Measurements from ENCODE around the gene ANKRD55.
"Not testable (repeated sequence)": the region's sequence is repeated elsewhere in the genome, so short reads cannot be mapped to it uniquely, and the experiment has no call there.

The ANKRD55 gene

DNA sequence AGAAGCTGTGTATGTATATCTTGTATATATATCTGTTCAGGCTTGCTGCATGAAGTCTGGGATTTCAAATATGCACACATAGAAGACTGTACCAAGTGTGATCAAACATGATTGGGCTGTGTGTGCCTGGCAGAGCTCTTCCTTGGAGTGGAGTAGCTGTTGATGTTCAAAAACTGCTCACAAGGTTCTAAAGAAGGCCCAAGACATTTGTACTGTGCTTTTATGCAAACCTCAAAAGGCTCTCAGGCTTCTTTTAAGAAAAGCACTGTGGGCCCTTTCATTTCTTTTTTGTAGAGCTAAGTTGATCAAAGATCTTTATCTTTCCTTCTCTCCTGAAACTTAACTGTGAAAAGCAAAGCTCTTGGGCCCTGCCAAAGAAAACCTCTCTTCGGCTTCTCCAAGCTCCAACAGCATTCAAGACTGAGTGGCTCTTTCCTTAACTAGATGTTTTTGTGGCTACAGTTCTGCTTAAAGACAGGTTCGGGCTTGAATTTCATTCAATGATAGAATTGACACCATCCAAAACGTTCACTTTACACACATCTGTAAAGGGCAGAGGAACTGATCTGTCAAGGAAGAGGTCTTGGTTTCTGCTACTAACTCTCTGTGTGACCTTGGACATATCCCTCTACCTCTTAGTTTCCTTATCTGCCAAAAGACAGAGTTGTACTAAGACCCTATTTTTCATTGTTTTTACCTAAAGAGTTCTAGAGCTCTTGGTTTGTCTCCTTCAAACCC, 132.5 kb downstream of the ANKRD55 start:
- no peak for DNase-seq

DNA sequence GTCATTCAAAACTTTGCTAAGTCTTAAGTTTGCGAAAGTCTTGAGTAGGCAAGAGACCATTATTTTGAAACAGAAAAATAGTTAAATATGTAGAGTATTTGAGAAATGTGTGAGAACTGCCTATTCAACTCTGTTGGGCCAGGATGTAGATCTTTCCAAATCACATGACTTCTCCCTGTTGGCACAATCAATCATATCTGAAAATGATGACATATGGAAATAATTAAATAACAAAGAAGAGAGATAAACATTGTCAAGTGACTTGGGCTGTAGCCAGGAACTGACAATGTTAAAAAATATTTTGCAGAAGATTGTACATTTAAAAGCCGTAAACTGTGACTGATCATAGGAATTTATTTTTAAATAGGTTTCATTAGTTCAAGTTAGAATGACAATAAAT, 133.8 kb downstream of the ANKRD55 start:
- DNase-seq, result peak; percentile 91

DNA sequence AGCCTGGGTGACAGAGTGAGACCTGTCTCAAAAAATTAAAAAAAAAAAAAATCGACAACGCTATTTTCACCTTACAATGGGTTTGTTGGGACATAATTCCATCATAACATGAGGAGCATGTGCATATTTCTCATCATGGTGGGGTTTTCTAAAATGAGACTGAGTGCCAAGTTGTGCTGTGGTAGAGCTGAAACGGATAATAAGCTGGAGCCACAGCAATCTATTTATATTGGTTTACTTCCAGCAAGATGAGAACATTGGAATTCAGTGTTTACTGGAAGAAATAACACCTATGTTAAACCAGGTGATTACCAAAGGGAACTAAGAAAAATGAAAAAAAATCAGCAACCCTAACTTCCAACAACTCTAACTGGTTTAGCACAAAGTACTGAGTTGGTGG, 136.1 kb downstream of the ANKRD55 start:
- no peak for DNase-seq

DNA sequence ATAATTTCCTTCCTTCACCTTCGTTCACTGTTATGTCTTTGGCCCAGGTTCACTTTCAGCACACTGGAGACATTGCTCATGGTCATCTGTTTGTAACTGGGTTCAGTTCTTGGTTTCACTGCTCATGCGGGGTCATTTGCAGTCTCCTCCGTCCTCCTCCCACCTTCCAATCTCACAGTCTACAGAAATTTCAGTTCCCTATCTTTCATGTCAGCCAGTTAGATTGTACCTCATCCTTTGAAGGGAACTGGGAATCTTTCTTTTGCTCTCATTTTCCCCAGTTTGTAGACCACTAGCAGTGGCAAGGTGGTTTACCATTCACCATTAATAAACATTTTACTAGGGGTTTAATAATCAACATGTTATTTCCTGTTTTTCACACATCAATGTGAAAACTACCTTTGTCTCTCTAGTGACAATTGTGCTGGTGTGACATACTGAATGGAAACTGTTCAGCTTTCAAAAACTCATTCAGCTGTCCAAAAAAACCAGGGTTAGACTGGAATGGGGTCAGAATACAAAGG, 137.5 kb downstream of the ANKRD55 start:
- no peak for DNase-seq

DNA sequence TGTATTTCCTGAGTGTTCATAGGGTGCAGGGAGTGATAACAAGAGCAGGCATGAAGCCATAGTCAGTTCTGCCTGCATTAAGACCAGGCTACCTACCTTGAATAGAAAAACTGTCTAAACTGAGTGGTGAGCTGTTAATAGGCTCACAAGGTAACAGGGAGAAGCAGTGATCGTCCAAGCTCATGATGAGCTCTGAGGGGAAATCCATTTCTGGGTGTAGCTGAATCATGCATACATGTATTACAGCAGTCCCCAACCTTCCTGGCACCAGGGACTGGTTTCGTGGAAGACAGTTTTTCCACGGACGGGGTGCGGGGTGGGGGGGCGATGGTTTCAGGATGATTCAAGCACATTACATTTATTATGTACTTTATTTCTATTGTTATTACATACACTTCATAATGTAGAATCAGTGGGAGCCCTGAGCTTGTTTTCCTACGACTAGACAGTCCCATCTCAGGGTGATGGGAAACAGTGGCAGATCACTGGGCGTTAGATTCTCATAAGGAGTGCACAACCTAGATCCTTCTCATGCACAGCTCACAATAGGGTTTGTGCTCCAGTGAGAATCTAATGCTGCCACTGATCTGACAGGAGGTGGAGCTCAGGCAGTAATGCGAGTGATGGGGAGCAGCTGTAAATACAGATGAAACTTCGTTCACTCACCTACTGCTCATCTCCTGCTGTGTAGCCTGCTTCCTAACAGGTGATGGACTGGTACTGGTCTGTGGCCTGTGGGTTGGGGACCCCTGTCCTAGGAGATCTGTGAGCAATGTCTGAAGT, 138.4 kb downstream of the ANKRD55 start:
- DNase-seq, result no peak

DNA sequence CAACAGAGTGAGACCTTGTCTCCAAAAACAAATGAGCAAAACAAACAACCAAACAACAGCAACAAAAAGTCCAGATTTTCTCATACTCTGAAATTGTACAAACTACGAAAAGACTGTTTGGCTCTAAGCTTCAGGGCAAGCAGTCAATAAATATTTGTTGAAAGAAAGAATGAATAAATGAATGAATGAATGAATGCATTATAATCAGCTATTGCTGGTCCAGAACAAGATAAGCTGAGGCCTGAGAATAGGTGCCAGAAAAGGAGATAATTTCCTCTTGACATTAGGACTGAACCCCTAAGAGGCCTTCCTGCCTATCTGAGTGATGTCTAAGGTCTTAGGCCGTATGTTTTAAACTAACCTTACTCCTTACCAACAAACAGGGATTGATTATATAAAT, 139.2 kb downstream of the ANKRD55 start:
- no peak for DNase-seq

DNA sequence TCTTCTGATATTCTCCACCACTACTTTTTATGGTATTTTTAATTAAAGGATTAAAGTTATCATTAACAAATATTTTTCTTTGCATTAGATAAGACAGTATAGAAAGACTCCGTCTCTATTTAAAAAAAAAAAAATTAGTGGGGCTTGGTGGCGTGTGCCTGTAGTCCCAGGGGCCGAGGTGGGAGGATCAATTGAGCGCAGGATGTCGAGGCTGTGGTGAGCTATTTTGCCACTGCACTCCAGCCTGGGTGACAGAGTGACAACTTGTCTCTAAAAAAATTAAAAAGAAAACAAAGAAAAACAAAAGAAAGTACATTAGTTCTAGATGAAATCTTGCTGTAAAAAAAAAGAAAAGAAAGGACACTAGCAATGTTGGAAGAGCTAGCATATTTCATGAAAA, 141.0 kb downstream of the ANKRD55 start:
- no peak for DNase-seq

DNA sequence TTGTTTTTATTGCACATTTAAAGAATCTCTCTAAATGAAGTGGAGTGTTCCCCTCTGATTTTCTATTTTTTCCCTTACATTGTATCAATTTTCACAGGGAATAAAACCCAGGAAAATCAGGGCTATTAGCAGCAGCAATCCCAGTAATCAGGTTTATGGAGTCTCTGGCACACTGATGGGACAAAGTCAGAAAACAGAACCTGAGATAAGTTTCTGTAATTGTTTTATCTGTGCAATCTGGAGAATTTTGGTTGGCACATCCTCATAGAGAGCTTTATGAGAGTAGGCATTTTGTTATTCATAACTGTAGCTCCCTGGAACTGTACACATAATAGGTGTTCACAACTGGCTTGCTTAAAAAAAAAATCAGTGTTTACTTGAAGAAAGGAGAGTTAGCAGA, 141.5 kb downstream of the ANKRD55 start:
- DNase-seq, result no peak

DNA sequence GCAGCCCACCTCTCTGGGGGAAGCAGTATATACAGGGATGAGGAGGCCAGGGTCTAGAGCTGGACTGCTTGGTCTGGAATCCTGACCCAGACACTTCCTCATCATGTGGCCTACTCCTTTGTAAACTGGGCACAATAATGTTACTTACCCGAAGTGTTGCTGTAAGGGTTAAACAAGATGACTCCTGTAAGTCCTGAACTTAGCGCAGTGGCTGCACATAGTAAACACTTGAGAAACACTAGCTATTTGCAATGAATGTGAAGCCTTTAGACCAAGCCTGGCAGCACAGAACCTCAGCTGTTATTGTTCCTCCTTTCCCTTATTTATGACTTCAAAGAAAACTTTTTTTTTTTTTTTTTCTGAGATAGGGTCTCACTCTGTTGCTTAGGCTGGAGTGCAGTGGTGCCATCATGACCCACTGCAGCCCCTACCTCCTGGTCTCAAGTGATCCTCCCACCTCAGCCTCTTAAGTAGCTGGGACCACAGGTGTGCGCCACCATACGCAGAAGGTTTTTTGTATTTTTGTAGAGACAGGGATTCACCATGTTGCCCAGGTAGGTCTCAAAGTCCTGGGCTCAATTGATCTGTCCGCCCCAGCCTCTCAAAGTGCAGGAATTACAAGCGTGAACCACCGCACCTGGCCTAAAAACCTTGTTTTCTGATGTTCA, 142.2 kb downstream of the ANKRD55 start:
- no peak for DNase-seq

DNA sequence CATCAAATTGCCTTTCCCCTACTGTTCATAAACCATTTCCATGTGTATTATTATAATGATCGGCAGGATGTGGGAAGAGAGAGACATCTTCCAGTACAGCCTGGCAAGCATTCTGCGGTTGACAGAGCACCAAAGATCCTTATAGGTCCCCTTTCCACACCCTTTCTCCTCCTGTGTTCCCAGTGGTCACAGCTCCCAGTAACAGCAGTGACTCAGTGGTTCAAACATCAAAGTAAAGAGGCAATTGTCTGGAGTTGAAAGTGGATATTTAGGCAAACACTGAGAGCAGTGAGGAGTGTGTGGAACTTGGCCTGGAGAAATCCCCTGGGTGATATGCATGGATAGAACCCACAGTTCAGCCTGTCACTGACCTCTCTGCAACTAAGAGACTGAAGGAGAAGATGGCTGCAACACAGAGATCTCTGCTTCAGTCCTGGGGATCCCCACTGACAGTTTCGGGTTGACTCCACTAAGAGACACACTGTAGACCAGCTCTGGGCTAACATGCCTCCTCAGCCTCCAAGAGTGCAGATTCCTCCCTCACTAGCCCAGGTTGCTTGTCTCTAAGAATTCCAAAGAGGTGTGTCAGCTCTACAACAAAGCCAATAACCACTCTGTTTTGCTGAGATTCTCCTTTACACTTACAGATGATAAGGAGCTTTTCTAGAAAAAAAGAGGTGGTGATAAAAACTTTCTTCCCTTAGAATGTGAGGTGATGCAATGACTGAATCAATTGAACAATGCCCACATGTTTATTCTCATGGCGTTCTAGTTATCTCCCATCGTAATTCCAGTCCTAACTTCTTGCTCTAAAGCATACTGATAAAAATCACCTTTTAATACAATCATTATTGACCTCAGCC, 143.9 kb downstream of the ANKRD55 start:
- peak; percentile 94 for DNase-seq

DNA sequence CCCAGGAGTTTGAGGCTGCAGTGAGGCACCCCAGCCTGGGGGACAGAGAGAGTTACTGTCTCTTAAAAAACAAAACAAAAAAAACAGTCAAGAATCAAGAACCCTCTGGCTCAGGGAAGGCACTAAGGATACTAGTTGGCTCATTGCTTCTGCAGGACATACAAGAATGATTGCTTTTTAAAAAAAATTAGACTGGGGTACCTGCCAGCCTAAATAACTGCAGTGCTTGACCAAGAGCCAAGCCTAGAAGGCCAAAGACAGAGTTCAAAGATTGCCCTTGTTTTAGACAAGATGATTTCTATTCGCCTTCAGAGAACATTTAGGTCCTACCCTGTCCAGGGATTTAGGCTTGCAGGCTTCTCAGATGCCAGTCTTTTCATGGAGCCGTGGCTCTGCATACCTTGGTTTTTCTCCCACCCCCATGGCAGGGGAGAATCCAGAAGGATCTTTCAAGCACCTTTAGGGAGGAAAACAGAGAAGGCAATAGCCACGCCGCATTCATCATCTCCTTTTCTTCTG, 144.6 kb downstream of the ANKRD55 start:
- DNase-seq, result no peak

DNA sequence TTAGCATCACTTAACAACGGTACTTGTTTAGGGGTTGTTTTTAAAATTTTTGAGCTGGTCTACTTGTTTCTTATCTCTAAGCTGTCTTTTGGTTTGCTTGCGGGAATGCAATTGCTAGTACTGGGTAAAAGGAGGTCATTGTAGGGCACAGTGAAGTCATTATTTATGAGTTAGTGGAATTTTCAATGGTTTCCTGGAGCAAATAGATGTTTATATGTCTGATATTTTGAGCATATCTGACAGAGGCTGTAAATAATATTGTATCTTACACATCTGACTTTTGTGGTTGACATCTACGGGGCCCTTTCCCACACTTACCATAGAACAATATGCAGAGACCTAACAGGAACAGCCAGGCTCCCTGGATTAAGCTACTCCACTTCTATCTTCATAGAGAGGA, 147.9 kb downstream of the ANKRD55 start:
- DNase-seq, result no peak

DNA sequence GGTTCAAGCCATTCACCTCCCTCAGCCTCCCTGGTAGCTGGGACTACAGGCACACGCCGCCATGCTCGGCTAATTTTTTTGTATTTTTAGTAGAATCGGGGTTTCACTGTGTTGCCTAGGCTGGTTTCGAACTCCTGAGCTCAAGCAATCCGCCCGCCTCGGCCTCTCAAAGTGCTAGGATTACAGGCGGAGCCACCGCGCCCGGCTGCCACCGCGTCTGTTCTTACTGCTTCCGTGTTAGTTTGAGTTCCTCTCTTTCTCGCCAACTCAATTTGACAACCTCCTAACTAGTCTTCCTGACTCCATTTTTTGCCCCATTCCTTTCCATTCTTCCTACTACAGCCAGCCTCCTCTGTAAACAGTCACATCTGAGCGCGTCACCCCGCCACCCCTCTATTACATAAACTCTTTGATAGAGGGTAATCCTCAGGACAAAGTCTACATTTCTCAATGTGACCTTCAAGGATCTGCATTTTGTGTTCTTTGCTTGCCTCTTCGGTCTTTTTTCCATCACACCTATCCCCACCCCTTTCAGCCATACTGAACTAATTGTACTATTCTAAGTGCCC, 149.8 kb downstream of the ANKRD55 start:
- DNase-seq, result no peak

DNA sequence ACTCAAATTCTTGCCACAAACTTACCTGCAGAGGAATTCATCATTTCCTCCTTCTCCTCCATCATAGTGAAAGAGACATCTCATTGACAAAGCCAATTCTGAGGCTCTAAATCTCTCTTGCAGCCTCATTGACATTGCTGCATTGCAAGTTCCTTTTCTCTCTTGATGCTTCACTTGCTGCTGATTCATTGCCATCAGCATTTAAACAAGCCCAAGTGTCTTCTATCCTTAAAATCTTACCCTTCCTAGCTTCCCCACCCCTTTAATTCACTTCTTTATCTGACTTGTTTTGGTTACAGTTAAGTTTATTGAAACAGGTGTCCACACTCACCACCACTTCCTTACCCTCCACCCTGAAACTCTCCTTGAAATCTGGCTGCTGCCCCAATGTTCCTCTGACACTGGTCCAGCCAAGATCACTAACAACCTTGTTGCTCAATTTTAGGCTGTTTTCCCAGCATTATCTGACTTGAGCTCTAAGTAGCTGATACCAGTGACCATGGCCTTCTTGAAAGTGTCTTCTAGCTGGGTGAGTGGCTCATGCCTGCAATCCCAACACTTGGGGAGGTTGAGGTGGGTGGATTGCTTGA, 152.0 kb downstream of the ANKRD55 start:
- not testable (repeated sequence) for DNase-seq

DNA sequence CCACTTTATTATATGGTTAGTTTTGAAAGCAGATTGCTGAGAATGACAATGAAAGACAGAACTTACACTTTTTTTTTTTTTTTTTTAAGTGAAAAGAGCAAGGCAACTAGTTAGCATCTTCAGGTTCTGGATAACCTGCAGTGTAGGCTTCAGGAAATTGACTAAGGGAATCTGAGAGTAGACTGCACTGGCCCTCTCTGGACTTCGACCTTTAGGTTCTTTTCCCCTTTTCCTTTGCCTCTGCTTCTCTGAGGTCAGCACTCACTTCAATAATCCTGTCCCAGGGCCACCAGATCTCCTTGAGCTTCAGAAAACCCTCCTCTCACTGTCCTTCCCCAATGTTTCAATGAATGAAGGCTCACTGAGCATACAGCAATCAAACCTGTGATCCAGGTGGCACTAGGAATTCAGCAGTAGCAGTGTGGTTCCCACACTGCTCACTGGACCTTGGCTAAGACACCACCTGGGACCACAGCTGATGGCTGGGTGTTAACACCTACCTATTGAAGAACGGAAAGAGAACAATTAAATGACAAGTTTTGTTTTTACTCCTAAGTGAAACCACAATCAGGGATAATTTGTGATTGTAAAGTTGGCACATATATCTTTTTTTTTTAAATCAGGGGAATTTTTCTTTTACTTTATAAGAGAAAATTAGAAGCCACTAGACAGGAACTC, 152.6 kb downstream of the ANKRD55 start:
- DNase-seq, result no peak

DNA sequence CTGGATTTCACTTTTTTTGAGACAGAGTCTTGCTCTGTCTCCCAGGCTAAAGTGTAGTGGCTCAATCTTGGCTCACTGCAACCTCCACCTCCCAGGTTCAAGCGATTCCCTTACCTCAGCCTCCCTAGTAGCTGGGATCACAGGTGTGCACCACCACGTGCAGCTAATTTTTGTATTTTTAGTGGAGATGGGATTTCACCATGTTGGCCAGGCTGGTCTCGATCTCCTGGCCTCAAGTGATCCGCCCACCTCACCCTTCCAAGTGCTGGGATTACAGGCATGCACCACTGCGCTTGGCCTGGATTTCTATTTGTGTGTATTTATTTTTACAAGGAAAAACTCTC, 154.0 kb downstream of the ANKRD55 start:
- DNase-seq, result not testable (repeated sequence)

DNA sequence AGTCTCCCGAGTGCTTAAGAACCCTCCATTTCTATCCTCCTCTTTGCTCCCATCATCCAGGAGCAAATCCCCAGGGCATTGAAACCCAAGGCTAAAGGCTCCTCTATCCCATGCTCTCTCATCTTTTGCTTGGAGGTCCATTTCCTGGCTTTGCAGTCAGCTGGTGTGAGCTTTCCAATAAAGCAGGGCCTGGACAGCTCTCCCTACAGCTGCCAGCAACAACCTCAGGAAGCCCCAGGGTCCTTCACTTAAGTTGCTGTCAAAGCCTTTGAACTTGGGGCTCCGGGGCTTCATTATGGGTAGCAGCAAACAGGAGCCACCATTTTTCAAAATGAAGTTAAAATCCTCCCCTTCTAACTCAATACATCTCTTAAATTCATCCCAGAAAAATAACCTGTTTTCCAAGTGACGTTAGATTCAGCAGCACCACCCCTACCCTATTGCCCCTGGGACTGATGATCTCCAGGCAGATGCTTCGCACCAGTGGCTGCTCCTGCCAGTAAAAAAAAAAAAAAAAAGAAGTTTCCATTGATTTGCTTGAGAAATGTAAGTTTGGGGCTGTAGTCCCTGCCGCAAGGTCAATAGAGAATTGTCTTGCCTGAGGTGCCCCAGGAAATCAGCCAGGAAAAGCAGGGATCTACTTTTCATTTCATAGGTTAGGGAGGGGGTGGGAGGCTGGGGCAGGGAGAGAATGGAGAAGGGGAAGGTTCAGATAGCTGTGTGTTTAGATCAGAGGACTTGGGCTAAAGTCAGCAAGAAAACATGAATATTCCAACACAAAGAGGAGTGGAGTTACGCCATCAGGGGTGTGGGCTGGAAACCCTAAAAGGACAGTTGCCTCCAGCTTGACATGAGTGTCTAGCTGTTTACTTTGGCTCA, 154.6 kb downstream of the ANKRD55 start:
- peak; percentile 32 for DNase-seq

DNA sequence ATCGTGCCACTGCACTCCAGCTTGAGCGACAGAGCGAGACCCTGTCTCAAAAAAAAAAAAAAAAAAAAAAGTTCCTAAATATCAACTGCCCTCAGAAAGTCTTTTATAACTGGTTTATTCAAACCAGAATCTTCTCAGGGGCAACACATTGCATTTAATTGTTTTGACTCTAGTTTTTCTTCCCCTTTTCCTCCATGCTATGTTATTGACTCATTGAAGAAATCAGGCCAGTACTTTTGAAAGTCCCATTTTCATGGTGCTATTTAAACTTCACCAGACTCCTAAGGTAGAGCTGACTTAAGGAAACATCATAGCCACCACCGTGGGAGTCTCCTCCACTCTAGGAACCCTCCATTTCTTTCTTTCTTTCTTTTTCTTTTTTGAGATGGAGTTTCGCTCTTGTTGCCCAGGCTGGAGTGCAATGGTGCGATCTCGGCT, 155.3 kb downstream of the ANKRD55 start:
- no peak for DNase-seq

DNA sequence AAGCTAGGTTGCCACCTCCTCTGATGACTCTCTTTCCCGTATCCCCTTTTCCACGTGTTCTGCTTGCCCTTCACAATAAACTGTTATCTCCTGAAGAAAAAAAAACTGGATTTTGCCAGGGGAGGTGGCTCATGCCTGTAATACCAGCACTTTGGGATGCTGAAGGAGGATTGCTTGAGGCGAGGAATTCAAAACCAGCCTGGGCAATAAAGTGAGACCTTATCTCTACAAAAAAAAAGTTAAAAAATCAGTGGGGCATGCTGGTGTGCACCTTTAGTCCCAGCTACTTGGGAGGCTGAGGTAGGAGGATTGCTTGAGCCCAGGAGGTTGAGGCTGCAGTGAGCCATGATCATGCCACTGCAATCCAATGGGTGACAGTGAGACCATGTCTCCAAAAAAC, 156.6 kb downstream of the ANKRD55 start:
- no peak for DNase-seq

DNA sequence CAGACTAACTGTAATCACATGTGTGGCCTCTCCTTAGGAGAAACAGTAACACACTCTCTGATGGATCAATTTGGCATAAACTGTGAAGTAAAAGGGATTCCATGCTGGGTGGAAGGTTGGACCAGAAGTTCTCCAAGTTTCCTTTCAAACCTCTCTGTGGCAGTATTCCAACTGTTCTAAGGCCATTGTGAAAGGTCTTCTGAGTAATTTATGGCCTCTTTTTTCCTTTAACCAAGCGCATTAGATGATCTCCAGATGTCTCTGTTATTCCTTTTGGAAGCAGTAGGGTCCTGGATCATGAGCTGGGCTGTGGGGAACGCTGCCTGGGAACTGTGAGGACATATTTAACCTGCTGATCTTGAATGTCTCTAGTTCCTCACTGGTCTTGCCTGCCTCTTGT, 157.8 kb downstream of the ANKRD55 start:
- DNase-seq, result peak; percentile 71
